WTC11 (cell line): Measurements from ENCODE around the gene CDK5R2. TPM values are rescaled to one million over a fixed set of nuclear protein-coding genes. Genes with fewer than 3 reads are reported as not detected.

Experiments
- ATAC-seq: fragments of 200-7000 bp; cut with Tn5 transposase; 2 replicates; pipeline ENCODE4 v1.10.0; 2021; ENCODE audit warnings: mild to moderate bottlenecking, moderate library complexity
- CTCF ChIA-PET: fragments of 300-600 bp; sonication (Branson Sonifier 250); formaldehyde crosslinking; loops from one replicate; lab custom pipeline; 2021; ENCODE audit warnings: antibody characterized with exemption; lab: Charles Lee
- POLR2A ChIA-PET: fragments of 350-600 bp; sonication (Branson Sonifier 250); formaldehyde crosslinking; loops from one replicate; lab custom pipeline; 2021; ENCODE audit warnings: antibody characterized with exemption; lab: Charles Lee
- DNase-seq: peaks from one replicate; pipeline ENCODE4 v3.0.0; 2021; ENCODE audit warnings: low spot score
- H3K27ac Mint-ChIP-seq: 2 replicates; pipeline ENCODE4 v1.8.0; 2021; ENCODE audit warnings: mixed read lengths
- H3K27me3 Mint-ChIP-seq: 2 replicates; pipeline ENCODE4 v1.8.0; 2021; ENCODE audit warnings: low read depth, mild to moderate bottlenecking, moderate library complexity, mixed read lengths
- H3K36me3 Mint-ChIP-seq: 2 replicates; pipeline ENCODE4 v1.8.0; 2021; ENCODE audit warnings: mixed read lengths
- H3K4me1 Mint-ChIP-seq: 2 replicates; pipeline ENCODE4 v1.8.0; 2022; ENCODE audit warnings: mixed read lengths
- H3K4me3 Mint-ChIP-seq: 2 replicates; pipeline ENCODE4 v1.8.0; 2021; ENCODE audit warnings: mild to moderate bottlenecking, moderate library complexity, mixed read lengths
- H3K9me3 Mint-ChIP-seq: 2 replicates; pipeline ENCODE4 v1.8.0; 2021; ENCODE audit warnings: mixed read lengths
- NFE2L1 ChIP-seq: sonication (generic); formaldehyde crosslinking; IDR thresholded peaks from 2 replicates; pipeline ENCODE4 v1.8.1; 2023; ENCODE audit warnings: missing genetic modification reagents
- NR1H2 ChIP-seq: sonication (generic); formaldehyde crosslinking; IDR thresholded peaks from 2 replicates; pipeline ENCODE4 v1.9.0; 2021; ENCODE audit warnings: mild to moderate bottlenecking, moderate library complexity, missing genetic modification reagents
- NR2C2 ChIP-seq: sonication (generic); formaldehyde crosslinking; IDR thresholded peaks from 2 replicates; pipeline ENCODE4 v1.8.0; 2022; ENCODE audit warnings: mild to moderate bottlenecking, missing genetic modification reagents
- NR3C1 ChIP-seq: sonication (generic); formaldehyde crosslinking; conservative IDR thresholded peaks from 2 replicates; pipeline ENCODE4 v1.8.1; 2023; ENCODE audit warnings: low read depth, mild to moderate bottlenecking, missing genetic modification reagents
- RORB ChIP-seq: fragments of 250-450 bp; sonication (Bioruptor Pico); IDR thresholded peaks from 2 replicates; pipeline ENCODE4 v1.9.0; 2021; ENCODE audit warnings: mild to moderate bottlenecking
- SMAD3 ChIP-seq: sonication (generic); formaldehyde crosslinking; IDR thresholded peaks from 2 replicates; pipeline ENCODE4 v1.8.0; 2022; ENCODE audit warnings: missing genetic modification reagents, mild to moderate bottlenecking, borderline replicate concordance
- SMAD4 ChIP-seq: sonication (generic); formaldehyde crosslinking; IDR thresholded peaks from 2 replicates; pipeline ENCODE4 v1.8.0; 2022; ENCODE audit warnings: mild to moderate bottlenecking, missing genetic modification reagents
- SP1 ChIP-seq: sonication (generic); formaldehyde crosslinking; conservative IDR thresholded peaks from 2 replicates; pipeline ENCODE4 v1.8.1; 2022; ENCODE audit warnings: missing genetic modification reagents
- TEAD1 ChIP-seq: sonication (generic); formaldehyde crosslinking; IDR thresholded peaks from 2 replicates; pipeline ENCODE4 v1.8.0; 2022; ENCODE audit warnings: mild to moderate bottlenecking, missing genetic modification reagents
- TP53 ChIP-seq: sonication (generic); formaldehyde crosslinking; IDR thresholded peaks from 2 replicates; pipeline ENCODE4 v1.8.1; 2023; ENCODE audit warnings: mild to moderate bottlenecking, missing genetic modification reagents
- ZNF232 ChIP-seq: sonication (generic); formaldehyde crosslinking; IDR thresholded peaks from 2 replicates; pipeline ENCODE4 v1.8.0; 2022; ENCODE audit warnings: mild to moderate bottlenecking, missing genetic modification reagents
- ZNF263 ChIP-seq: sonication (generic); formaldehyde crosslinking; IDR thresholded peaks from 2 replicates; pipeline ENCODE4 v1.8.1; 2022; ENCODE audit warnings: low read depth, mild to moderate bottlenecking, moderate library complexity, missing genetic modification reagents
- ZNF317 ChIP-seq: sonication (generic); formaldehyde crosslinking; IDR thresholded peaks from 2 replicates; pipeline ENCODE4 v1.8.1; 2023; ENCODE audit warnings: low read depth, mild to moderate bottlenecking, moderate library complexity, missing genetic modification reagents, borderline replicate concordance
- ZNF396 ChIP-seq: fragments of 250-450 bp; sonication (Bioruptor Pico); IDR thresholded peaks from 2 replicates; pipeline ENCODE4 v1.8.0; 2021; ENCODE audit warnings: mild to moderate bottlenecking, moderate library complexity, borderline replicate concordance
- total RNA-seq: library from RNA; stranded (reverse); gene quantifications from 3 replicates; pipeline ENCODE4 v1.2.3, GENCODE V29; 2021
- TF ChIP-seq, protein P1 (sequence below): sonication (generic); formaldehyde crosslinking; IDR thresholded peaks from 2 replicates; pipeline ENCODE4 v1.8.1; 2022; ENCODE audit warnings: missing genetic modification reagents, borderline replicate concordance
- TF ChIP-seq, protein P2 (sequence below): fragments of 250-450 bp; sonication (Bioruptor Pico); IDR thresholded peaks from 2 replicates; pipeline ENCODE4 v1.8.0; 2021; ENCODE audit warnings: mild to moderate bottlenecking
- TF ChIP-seq, protein P3 (sequence below): sonication (generic); formaldehyde crosslinking; IDR thresholded peaks from 2 replicates; pipeline ENCODE4 v1.8.0; 2022; ENCODE audit warnings: mild to moderate bottlenecking, missing genetic modification reagents
- TF ChIP-seq, protein P4 (sequence below): sonication (generic); formaldehyde crosslinking; IDR thresholded peaks from 2 replicates; pipeline ENCODE4 v1.8.1; 2022; ENCODE audit warnings: low read depth, mild to moderate bottlenecking, moderate library complexity, missing genetic modification reagents, borderline replicate concordance
- TF ChIP-seq, protein P5 (sequence below): sonication (generic); formaldehyde crosslinking; IDR thresholded peaks from 2 replicates; pipeline ENCODE4 v1.8.1; 2023; ENCODE audit warnings: mild to moderate bottlenecking, missing genetic modification reagents, moderate library complexity
- TF ChIP-seq, protein P6 (sequence below): fragments of 250-450 bp; sonication (Bioruptor Pico); conservative IDR thresholded peaks from 2 replicates; pipeline ENCODE4 v1.9.0; 2021; ENCODE audit warnings: mild to moderate bottlenecking
- TF ChIP-seq, protein P7 (sequence below): sonication (generic); formaldehyde crosslinking; IDR thresholded peaks from 2 replicates; pipeline ENCODE4 v1.8.1; 2023; ENCODE audit warnings: mild to moderate bottlenecking, missing genetic modification reagents, borderline replicate concordance

CDK5R2 gene
- total RNA-seq, 1 experiment from 2014 or later = 0.26 TPM

DNA sequence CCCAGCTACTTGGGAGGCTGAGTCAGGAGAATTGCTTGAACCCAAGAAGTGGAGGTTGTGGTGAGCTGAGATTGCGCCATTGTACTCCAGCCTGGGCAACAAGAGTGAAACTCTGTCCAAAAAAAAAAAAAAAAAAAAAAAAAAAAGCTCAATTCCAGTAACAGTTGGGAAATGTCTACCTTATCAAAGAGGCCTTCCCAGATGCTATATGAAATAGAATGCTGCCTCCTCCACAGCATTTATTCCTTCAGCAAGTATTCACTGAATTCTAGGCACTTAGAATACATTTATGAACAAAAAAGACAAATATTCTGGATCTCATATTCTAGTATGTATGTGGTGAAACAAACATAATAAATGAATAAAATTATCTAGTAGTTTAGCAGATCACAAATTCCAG, 12.8 kb upstream of the CDK5R2 start:
- Mint-ChIP-seq H3K27ac (no peak overlapping the region), H3K4me3 (no peak overlapping the region), H3K4me1 (no peaks in the 10 kb centered on the region), H3K9me3 (peaks cover 2% of the 10 kb centered on the region; the same call in 1 of the 2 replicates), H3K27me3 (peaks cover 44% of the 10 kb centered on the region), H3K36me3 (no peaks in the 10 kb centered on the region)
- ChIA-PET CTCF (interaction anchor here (3.2 kb wide), 1 partner anchor 49 kb away, joined by 10 read pairs; no protein-coding TSS in a partner anchor), POLR2A (no interaction called here)
- TF ChIP-seq, protein P1, sequence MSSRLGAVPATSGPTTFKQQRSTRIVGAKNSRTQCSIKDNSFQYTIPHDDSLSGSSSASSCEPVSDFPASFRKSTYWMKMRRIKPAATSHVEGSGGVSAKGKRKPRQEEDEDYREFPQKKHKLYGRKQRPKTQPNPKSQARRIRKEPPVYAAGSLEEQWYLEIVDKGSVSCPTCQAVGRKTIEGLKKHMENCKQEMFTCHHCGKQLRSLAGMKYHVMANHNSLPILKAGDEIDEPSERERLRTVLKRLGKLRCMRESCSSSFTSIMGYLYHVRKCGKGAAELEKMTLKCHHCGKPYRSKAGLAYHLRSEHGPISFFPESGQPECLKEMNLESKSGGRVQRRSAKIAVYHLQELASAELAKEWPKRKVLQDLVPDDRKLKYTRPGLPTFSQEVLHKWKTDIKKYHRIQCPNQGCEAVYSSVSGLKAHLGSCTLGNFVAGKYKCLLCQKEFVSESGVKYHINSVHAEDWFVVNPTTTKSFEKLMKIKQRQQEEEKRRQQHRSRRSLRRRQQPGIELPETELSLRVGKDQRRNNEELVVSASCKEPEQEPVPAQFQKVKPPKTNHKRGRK (CRISPR knock-in tag) = no peak
- no peak for TF ChIP-seq ZNF232 (CRISPR knock-in tag)
- TF ChIP-seq, protein P2, sequence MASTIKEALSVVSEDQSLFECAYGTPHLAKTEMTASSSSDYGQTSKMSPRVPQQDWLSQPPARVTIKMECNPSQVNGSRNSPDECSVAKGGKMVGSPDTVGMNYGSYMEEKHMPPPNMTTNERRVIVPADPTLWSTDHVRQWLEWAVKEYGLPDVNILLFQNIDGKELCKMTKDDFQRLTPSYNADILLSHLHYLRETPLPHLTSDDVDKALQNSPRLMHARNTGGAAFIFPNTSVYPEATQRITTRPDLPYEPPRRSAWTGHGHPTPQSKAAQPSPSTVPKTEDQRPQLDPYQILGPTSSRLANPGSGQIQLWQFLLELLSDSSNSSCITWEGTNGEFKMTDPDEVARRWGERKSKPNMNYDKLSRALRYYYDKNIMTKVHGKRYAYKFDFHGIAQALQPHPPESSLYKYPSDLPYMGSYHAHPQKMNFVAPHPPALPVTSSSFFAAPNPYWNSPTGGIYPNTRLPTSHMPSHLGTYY = no peak
- TF ChIP-seq NR1H2 (CRISPR knock-in tag) = no peak
- no peak for TF ChIP-seq SP1 (CRISPR knock-in tag)
- TF ChIP-seq RORB (CRISPR knock-in tag) = no peak
- TF ChIP-seq NR3C1 (CRISPR knock-in tag) = no peak
- TF ChIP-seq TP53 = no peak
- TF ChIP-seq, protein P3, sequence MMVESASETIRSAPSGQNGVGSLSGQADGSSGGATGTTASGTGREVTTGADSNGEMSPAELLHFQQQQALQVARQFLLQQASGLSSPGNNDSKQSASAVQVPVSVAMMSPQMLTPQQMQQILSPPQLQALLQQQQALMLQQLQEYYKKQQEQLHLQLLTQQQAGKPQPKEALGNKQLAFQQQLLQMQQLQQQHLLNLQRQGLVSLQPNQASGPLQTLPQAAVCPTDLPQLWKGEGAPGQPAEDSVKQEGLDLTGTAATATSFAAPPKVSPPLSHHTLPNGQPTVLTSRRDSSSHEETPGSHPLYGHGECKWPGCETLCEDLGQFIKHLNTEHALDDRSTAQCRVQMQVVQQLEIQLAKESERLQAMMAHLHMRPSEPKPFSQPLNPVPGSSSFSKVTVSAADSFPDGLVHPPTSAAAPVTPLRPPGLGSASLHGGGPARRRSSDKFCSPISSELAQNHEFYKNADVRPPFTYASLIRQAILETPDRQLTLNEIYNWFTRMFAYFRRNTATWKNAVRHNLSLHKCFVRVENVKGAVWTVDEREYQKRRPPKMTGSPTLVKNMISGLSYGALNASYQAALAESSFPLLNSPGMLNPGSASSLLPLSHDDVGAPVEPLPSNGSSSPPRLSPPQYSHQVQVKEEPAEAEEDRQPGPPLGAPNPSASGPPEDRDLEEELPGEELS (CRISPR knock-in tag) = no peak
- no peak for TF ChIP-seq ZNF317 (CRISPR knock-in tag)
- no peak for TF ChIP-seq ZNF396
- no peak for TF ChIP-seq SMAD4
- TF ChIP-seq TEAD1 (CRISPR knock-in tag) = no peak
- TF ChIP-seq NFE2L1 (CRISPR knock-in tag) = no peak
- DNase-seq (no peak), ATAC-seq (no peak)

DNA sequence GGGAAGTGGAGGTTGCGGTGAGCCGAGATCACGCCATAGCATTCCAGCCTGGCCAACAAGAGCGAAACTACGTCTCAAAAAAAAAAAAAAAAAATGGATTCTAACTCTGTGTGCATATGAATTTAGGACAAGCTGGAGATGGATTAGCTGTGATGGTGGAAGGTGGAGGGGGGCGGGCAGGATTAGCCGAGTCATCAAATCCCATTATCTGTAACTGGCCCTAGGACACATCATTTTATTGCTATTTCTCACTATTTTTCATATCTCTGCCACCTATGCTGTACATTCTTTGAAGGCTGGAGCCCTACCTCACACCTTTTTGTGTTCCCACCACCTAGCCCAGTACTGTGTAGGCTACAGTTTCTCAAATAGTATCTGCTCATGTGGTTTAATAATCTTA, 7.3 kb upstream of the CDK5R2 start:
- CTCF ChIA-PET = interaction anchor here (0.9 to 2.0 kb wide), 5 partner anchors 24 to 94 kb away, joined by 3 to 15 read pairs (median 4); no protein-coding TSS in a partner anchor
- H3K27me3 Mint-ChIP-seq = peaks cover 58% of the 10 kb centered on the region
- TF ChIP-seq, protein P4, sequence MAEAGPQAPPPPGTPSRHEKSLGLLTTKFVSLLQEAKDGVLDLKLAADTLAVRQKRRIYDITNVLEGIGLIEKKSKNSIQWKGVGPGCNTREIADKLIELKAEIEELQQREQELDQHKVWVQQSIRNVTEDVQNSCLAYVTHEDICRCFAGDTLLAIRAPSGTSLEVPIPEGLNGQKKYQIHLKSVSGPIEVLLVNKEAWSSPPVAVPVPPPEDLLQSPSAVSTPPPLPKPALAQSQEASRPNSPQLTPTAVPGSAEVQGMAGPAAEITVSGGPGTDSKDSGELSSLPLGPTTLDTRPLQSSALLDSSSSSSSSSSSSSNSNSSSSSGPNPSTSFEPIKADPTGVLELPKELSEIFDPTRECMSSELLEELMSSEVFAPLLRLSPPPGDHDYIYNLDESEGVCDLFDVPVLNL (CRISPR knock-in tag) = no peak
- TF ChIP-seq SMAD3 = no peak
- TF ChIP-seq, protein P5, sequence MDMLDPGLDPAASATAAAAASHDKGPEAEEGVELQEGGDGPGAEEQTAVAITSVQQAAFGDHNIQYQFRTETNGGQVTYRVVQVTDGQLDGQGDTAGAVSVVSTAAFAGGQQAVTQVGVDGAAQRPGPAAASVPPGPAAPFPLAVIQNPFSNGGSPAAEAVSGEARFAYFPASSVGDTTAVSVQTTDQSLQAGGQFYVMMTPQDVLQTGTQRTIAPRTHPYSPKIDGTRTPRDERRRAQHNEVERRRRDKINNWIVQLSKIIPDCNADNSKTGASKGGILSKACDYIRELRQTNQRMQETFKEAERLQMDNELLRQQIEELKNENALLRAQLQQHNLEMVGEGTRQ (CRISPR knock-in tag) = no peak
- TF ChIP-seq ZNF263 (CRISPR knock-in tag) = no peak
- no peak for TF ChIP-seq NR2C2 (CRISPR knock-in tag)
- TF ChIP-seq, protein P2 = no peak
- TF ChIP-seq, protein P6, sequence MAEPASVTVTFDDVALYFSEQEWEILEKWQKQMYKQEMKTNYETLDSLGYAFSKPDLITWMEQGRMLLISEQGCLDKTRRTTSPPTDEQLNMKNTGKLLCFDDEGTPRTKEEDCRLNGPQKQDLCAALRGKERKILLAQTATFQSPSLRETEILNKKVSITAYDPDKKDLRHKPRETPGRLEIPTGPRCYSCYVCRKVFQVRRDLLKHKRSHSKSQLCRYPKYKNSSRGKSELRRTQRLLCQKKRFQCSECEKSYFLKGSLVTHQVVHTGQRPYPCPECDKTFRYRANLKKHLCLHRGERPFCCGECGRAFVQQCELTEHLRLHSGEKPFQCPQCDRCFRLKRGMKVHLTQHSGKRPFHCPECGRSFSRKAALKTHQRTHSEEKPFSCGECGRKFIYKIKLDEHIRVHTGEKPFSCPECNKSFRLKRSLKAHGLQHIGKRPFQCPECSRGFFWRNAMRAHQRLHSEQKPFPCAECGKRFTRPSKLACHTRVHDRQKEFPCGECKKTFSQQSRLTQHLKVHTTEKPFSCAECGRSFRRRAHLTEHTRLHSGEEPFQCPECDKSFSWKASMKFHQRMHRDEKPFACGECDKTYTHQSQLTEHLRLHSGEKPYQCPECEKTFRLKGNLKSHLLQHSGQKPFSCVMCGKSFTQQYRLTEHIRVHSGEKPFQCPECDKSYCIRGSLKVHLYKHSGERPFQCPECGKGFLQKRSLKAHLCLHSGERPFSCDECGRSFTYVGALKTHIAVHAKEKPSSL (CRISPR knock-in tag) = no peak
- TF ChIP-seq, protein P7, sequence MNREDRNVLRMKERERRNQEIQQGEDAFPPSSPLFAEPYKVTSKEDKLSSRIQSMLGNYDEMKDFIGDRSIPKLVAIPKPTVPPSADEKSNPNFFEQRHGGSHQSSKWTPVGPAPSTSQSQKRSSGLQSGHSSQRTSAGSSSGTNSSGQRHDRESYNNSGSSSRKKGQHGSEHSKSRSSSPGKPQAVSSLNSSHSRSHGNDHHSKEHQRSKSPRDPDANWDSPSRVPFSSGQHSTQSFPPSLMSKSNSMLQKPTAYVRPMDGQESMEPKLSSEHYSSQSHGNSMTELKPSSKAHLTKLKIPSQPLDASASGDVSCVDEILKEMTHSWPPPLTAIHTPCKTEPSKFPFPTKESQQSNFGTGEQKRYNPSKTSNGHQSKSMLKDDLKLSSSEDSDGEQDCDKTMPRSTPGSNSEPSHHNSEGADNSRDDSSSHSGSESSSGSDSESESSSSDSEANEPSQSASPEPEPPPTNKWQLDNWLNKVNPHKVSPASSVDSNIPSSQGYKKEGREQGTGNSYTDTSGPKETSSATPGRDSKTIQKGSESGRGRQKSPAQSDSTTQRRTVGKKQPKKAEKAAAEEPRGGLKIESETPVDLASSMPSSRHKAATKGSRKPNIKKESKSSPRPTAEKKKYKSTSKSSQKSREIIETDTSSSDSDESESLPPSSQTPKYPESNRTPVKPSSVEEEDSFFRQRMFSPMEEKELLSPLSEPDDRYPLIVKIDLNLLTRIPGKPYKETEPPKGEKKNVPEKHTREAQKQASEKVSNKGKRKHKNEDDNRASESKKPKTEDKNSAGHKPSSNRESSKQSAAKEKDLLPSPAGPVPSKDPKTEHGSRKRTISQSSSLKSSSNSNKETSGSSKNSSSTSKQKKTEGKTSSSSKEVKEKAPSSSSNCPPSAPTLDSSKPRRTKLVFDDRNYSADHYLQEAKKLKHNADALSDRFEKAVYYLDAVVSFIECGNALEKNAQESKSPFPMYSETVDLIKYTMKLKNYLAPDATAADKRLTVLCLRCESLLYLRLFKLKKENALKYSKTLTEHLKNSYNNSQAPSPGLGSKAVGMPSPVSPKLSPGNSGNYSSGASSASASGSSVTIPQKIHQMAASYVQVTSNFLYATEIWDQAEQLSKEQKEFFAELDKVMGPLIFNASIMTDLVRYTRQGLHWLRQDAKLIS = no peak

More for the DNA sequence above, 7.3 kb upstream of the CDK5R2 start:
- no peak for ATAC-seq
- POLR2A ChIA-PET = interaction anchor here (0.7 kb wide), 1 partner anchor 1579 kb away, joined by 6 read pairs; no protein-coding TSS in a partner anchor
- no peak overlapping the region for H3K4me3 Mint-ChIP-seq
- no peaks in the 10 kb centered on the region for H3K36me3 Mint-ChIP-seq
- DNase-seq = no peak
- no peaks in the 10 kb centered on the region for H3K9me3 Mint-ChIP-seq
- no peak overlapping the region for H3K27ac Mint-ChIP-seq
- no peaks in the 10 kb centered on the region for H3K4me1 Mint-ChIP-seq
